ENCODE measurements around the gene ALPL.

DNA sequence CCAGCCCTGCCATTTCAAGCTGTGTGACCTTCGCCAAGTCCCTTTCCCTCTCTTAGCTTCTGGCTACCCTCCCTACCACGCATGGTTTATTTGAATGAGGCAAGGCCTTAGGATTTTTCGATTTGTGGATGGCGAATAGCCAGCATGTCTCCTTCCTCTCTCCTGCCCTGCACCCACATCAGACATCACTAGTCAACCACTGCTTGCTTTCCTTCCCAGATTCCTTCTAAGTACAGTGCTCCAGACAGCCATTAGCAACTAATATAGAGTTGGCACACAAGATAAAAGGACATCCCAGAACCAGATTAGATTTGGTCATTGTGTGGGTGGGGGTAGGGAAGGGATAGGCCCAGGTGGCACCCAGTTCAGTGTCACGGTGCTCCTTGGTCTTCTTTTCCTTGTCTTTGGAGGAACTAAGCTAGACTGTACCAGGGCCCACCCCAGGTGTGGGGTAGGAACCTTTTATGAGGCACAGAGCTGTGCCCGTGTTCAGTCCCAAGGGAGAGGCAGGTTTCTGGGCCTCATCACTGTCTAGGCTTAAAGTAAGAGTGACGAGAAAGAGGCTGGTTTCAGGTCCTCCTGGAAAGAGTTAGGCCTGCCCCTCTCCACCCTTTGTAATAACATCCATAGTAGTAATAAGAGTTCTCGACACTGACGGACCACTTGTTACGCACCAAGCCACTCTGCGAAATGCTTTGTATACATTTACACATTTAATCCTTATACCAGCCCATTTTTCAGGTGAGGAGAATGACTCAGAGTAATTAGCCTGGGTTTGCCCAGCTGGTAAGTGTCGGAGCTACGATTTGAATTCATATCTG lies 8.6 kb downstream of the ALPL start:
- TF ChIP-seq, protein P1, sequence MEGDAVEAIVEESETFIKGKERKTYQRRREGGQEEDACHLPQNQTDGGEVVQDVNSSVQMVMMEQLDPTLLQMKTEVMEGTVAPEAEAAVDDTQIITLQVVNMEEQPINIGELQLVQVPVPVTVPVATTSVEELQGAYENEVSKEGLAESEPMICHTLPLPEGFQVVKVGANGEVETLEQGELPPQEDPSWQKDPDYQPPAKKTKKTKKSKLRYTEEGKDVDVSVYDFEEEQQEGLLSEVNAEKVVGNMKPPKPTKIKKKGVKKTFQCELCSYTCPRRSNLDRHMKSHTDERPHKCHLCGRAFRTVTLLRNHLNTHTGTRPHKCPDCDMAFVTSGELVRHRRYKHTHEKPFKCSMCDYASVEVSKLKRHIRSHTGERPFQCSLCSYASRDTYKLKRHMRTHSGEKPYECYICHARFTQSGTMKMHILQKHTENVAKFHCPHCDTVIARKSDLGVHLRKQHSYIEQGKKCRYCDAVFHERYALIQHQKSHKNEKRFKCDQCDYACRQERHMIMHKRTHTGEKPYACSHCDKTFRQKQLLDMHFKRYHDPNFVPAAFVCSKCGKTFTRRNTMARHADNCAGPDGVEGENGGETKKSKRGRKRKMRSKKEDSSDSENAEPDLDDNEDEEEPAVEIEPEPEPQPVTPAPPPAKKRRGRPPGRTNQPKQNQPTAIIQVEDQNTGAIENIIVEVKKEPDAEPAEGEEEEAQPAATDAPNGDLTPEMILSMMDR (conservative IDR thresholded peaks at IDR 0.05) = no peak
- TF ChIP-seq EZH2 (IDR thresholded peaks at IDR 0.05; ENCODE audit: low read depth) = no peak
